Naive thymus-derived CD8-positive, alpha-beta T cell (primary cell): ENCODE data around the gene OGFOD2. TPM values are rescaled to one million over a fixed set of nuclear protein-coding genes. Genes with fewer than 3 reads are reported as not detected.

ENCODE experiments used
- ATAC-seq, 2 donors: fragments of 150-1000 bp; cut with Tn5 transposase in 1 of 2; sonication (Bioruptor Pico), chemical (Tn5 transposase) in 1 of 2; 1 replicate in 1 of 2; 2 replicates in 1 of 2; pipeline ENCODE4 v1.10.0; 2021; ENCODE audit warnings: mild to moderate bottlenecking in 2 of 2, moderate library complexity in 2 of 2
- POLR2A ChIA-PET: fragments of 350-600 bp; sonication (Branson Sonifier 250); formaldehyde crosslinking; loops from one replicate; lab custom pipeline; 2021; ENCODE audit warnings: antibody characterized with exemption; lab: Charles Lee
- DNase-seq, 10 donors: peaks; one replicate each; pipeline versions ENCODE4 v3.0.0 to v3.0.0-alpha.2; 2020 to 2022
- H3K27ac Mint-ChIP-seq, 10 donors: one replicate each; pipeline ENCODE4 v1.8.0; 2020 to 2022; ENCODE audit warnings: mild to moderate bottlenecking in 10 of 10, mixed read lengths in 10 of 10, moderate library complexity in 4 of 10, inconsistent platforms in 1 of 10
- H3K27me3 Mint-ChIP-seq, 5 donors: one replicate each; pipeline ENCODE4 v1.8.0; 2021 to 2022; ENCODE audit warnings: mixed read lengths in 5 of 5
- H3K36me3 Mint-ChIP-seq, 3 donors: one replicate each; pipeline ENCODE4 v1.8.0; 2020 to 2022; ENCODE audit warnings: mixed read lengths in 3 of 3, mild to moderate bottlenecking in 2 of 3, inconsistent platforms in 1 of 3
- H3K4me1 Mint-ChIP-seq, 4 donors: one replicate each; pipeline ENCODE4 v1.8.0; 2021 to 2022; ENCODE audit warnings: mixed read lengths in 4 of 4
- H3K4me3 Mint-ChIP-seq, 10 donors: one replicate each; pipeline ENCODE4 v1.8.0; 2020 to 2022; ENCODE audit warnings: mild to moderate bottlenecking in 10 of 10, mixed read lengths in 10 of 10, moderate library complexity in 6 of 10, inconsistent platforms in 1 of 10
- H3K9me3 Mint-ChIP-seq, 9 donors: one replicate each; pipeline ENCODE4 v1.8.0; 2020 to 2022; ENCODE audit warnings: mixed read lengths in 9 of 9, mild to moderate bottlenecking in 3 of 9, inconsistent platforms in 1 of 9, moderate library complexity in 1 of 9
- polyA plus RNA-seq, 3 donors: library from polyadenylated mRNA; unstranded; fragments of 300-500 nt; fragmentation: Illumina TruSeq; gene quantifications; one replicate each; pipeline ENCODE4 v1.2.3, GENCODE V29; 2021
- total RNA-seq, 8 experiments: library from RNA in 2 of 8; stranded (reverse) in 2 of 8; gene quantifications; one replicate each; pipeline ENCODE4 v1.2.3 and lab custom pipeline; 2021 to 2026

OGFOD2 gene
- total and polyA plus RNA-seq, 5 experiments from 2014 or later = 7.7 to 35.1 (median 15.9) TPM

DNA sequence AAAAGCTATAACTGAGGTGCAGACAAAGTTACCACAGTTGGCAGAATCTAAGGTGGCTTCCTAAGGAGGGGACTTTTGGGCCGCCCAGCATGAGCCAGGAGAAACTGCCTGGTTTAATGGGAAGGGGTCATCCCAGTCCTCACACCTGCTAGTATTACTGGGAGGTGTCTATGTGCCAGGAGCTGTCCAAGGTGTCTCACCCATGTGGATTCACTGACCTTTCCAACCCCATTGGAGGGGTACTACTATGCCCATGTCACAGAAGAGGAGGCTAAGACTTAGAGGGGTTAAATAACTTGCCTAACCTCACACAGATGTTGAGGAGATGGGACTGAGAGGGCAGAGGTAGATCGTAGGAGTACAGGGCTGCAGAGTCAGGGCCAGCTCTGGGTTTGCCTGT, 19.0 kb upstream of the OGFOD2 start:
- Mint-ChIP-seq H3K4me1 (peaks cover 0 to 5% (median 3%) of the 10 kb centered on the region in 4 donors), H3K27me3 (no peaks in the 10 kb centered on the region), H3K36me3 (peaks cover 0 to 14% (median 7%) of the 10 kb centered on the region in 3 donors), H3K27ac (no peak overlapping the region), H3K9me3 (no peaks in the 10 kb centered on the region), H3K4me3 (no peak overlapping the region)
- POLR2A ChIA-PET = interaction anchor here (0.6 to 0.7 kb wide), 2 partner anchors 142 to 790 kb away, joined by 3 to 4 read pairs; no protein-coding TSS in a partner anchor
- no peak for DNase-seq
- ATAC-seq = no peak

GRCh38 chr12:122958198-122958888, 16.7 kb upstream of the OGFOD2 start:
- ATAC-seq (no peak), DNase-seq (no peak)
- Mint-ChIP-seq H3K27me3 (no peaks in the 10 kb centered on the region), H3K9me3 (no peaks in the 10 kb centered on the region), H3K4me1 (peaks cover 0 to 4% (median 0%) of the 10 kb centered on the region in 4 donors), H3K4me3 (no peak overlapping the region), H3K27ac (no peak overlapping the region), H3K36me3 (peaks cover 0 to 14% (median 7%) of the 10 kb centered on the region in 3 donors)
- POLR2A ChIA-PET = no interaction called here

DNA sequence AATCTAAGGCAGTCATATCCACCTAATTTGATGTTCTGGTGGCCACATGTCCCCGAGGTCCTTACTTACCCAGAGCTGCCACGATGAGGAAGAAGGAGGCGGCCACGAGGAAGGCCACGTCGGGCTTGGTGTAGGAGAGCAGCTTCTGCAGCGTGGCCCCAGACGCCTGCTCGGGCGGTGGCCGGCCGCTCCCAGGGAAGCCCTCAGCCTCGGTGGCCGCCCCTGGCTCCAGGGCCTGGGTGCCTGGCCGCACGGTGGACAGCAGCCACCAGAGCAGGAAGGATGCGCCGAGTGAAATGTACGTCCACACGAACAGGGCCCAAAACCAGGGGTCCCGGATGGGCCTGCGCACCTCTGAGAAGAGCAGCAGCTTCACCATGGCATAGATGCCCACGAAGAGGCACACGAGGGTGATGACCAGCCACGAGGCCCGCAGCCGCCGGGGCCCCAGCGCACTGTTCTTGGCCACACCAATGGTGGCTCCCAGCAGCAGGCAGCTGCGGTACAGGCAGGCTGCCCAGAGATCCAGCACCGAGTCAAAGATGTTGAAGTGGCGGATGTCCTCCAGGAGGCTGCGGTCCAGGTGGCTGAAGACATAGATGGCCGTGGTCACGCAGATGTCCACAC, 15.4 kb upstream of the OGFOD2 start:
- Mint-ChIP-seq H3K36me3 (peaks cover 0 to 14% (median 7%) of the 10 kb centered on the region in 3 donors), H3K27me3 (no peaks in the 10 kb centered on the region), H3K4me1 (peaks cover under 1 to 4% (median 2%) of the 10 kb centered on the region in 4 donors), H3K4me3 (no peak overlapping the region), H3K27ac (no peak overlapping the region), H3K9me3 (no peaks in the 10 kb centered on the region)
- ATAC-seq = no peak
- POLR2A ChIA-PET = no interaction called here
- DNase-seq = no peak

GRCh38 chr12:122960193-122960569, 14.9 kb upstream of the OGFOD2 start:
- H3K4me3 Mint-ChIP-seq = no peak overlapping the region
- POLR2A ChIA-PET = no interaction called here
- no peak for ATAC-seq
- H3K36me3 Mint-ChIP-seq = peaks cover 0 to 14% (median 7%) of the 10 kb centered on the region in 3 donors
- no peaks in the 10 kb centered on the region for H3K9me3 Mint-ChIP-seq
- peaks cover 6 to 8% (median 6%) of the 10 kb centered on the region in 4 donors for H3K4me1 Mint-ChIP-seq
- H3K27ac Mint-ChIP-seq = no peak overlapping the region
- no peaks in the 10 kb centered on the region for H3K27me3 Mint-ChIP-seq
- DNase-seq = no peak

- H3K9me3 Mint-ChIP-seq = no peaks in the 10 kb centered on the region
- no peak for DNase-seq
- no peak for ATAC-seq
- no peak overlapping the region for H3K4me3 Mint-ChIP-seq
- peaks cover 6 to 11% (median 7%) of the 10 kb centered on the region in 4 donors for H3K4me1 Mint-ChIP-seq
- H3K27me3 Mint-ChIP-seq = no peaks in the 10 kb centered on the region
- peaks cover 0 to 14% (median 7%) of the 10 kb centered on the region in 3 donors for H3K36me3 Mint-ChIP-seq
- POLR2A ChIA-PET = no interaction called here
- no peak overlapping the region for H3K27ac Mint-ChIP-seq
These were observed 13.3 kb upstream of the OGFOD2 start for GRCh38 chr12:122961531-122962329.

DNA sequence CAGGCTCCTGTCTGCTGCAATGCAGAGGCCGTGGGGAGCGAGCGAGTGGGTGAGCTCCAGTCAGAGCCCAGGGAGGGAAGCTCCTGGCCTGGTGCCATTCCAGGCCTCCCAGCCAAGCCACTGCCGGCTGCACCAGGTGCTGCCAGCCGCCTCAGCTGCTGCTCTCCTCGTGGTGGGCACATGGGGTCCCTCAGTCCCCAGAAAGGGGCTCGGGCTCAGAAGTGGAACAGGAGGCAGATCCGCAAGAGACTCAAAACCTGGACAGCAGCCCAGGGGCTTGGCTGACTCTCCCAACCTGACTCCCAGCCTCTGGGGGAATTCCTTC, 11.1 kb upstream of the OGFOD2 start:
- DNase-seq = no peak
- Mint-ChIP-seq H3K27ac (no peak overlapping the region), H3K4me3 (no peak overlapping the region), H3K36me3 (peaks cover 0 to 2% (median 0%) of the 10 kb centered on the region in 3 donors), H3K27me3 (no peaks in the 10 kb centered on the region), H3K9me3 (no peaks in the 10 kb centered on the region), H3K4me1 (peaks cover 6 to 14% (median 8%) of the 10 kb centered on the region in 4 donors)
- POLR2A ChIA-PET = interaction anchor here (0.8 kb wide), 1 partner anchor 71 kb away, joined by 3 read pairs; no protein-coding TSS in a partner anchor
- no peak for ATAC-seq

- Mint-ChIP-seq H3K4me3 (peak overlapping the region; percentile 62 to 86 (median 69)), H3K4me1 (peaks cover 6 to 14% (median 8%) of the 10 kb centered on the region in 4 donors), H3K36me3 (no peaks in the 10 kb centered on the region), H3K9me3 (no peaks in the 10 kb centered on the region), H3K27ac (peak overlapping the region in 4 of 10 donors; percentile 43 to 77 (median 52)), H3K27me3 (no peaks in the 10 kb centered on the region)
- DNase-seq (no peak), ATAC-seq (no peak)
- POLR2A ChIA-PET = interaction anchor here (0.7 to 2.1 kb wide), 2 partner anchors 11 to 94 kb away, joined by 4 to 20 read pairs; partner anchors contain the start of gene OGFOD2
These were observed 10.4 kb upstream of the OGFOD2 start for GRCh38 chr12:122964439-122965257.

DNA sequence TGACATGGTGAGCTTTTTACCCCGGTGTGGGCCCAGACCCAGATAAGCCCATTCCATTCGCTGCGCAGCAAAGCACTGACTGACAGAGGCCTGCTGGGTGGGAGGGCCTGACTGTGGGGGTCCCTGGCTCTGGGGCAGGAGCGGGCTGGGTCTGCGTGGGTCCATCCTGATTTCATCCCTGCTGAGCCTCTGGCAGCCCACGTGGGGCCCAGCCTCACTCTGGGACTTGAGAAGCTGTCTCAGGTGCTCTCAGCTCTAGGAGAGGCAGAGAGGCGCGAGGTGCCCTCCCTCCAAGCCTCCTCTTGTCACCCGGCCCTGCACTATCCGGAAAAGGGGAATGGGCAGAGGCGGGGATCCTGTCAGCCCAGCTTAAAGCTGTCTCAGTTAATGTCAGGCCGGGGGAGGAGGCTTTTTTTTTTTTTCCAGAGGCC, 9.7 kb upstream of the OGFOD2 start:
- peak overlapping the region in 7 of 10 donors; percentile 33 to 86 (median 74) for H3K4me3 Mint-ChIP-seq
- no peaks in the 10 kb centered on the region for H3K27me3 Mint-ChIP-seq

DNA sequence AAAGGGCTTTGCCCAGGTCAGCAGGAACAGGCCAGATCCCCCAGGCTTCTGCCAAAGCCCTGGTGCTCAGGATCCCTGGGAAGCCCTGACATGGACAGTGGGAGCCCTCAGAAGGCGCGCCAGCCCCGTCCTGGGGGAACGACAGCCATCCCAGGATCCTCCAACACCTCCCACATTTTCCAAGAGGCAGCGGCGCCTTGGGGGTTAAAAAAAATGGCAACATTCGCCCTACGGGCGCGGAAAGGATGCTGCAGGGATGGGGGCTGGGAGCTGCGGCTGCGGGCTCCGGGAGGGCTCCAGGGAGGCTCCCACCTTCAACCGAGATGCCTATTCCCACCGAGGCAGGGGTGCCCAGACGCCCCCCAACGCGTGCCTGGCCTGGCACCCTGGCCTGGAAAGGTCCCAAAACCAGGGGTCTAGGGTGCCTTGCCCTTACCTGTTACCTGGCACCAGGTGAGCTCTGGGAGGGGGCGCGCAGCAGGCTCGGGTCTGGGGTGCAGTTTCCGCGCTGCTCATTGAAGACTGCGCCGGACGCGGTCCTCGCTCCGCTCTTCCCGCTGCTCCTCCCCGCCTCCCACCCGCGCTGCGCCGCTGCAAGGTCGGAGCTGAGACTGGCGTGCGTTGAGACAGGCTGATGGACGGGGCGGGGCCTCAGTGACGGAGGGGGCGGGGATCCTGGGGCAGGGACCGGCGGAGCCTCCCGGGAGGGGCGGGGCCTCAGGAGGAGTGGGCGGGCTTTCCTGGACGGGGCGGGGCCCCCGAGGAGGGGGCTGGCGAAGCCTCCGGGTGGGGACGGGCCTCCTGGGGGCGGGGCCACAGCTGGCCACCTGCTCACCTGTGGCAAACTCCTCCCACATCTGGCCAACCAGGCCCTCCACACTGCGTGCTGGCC, 8.9 kb upstream of the OGFOD2 start, which contains the start of gene ABCB9:
Gene ABCB9 (minus strand): TSS at position 613 of the 892 bp plus-strand sequence. CDS start 6,228 bp downstream, outside the sequence.
- H3K27ac Mint-ChIP-seq = peak within 1 kb of the TSS in 9 of 10 donors; percentile 31 to 91 (median 73)
- no peaks in the 10 kb centered on the region for H3K9me3 Mint-ChIP-seq
- peak within 1 kb of the TSS; percentile 63 to 85 (median 74) for H3K4me3 Mint-ChIP-seq
- H3K4me1 Mint-ChIP-seq = peaks cover 6 to 14% (median 8%) of the 10 kb centered on the region in 4 donors
- ATAC-seq (peak; percentile 95 to 96), DNase-seq (peak; percentile 79 to 97 (median 89))
- POLR2A ChIA-PET = interaction anchor here (0.6 to 3.1 kb wide), 17 partner anchors 8 to 282 kb away, joined by 3 to 20 read pairs (median 4); partner anchors contain the start of genes ARL6IP4, CCDC62, HIP1R and MPHOSPH9
- no peaks in the 10 kb centered on the region for H3K27me3 Mint-ChIP-seq
- H3K36me3 Mint-ChIP-seq = no peaks in the 10 kb centered on the region

More for the DNA sequence above, 9.7 kb upstream of the OGFOD2 start:
- ATAC-seq (no peak), DNase-seq (no peak)
- Mint-ChIP-seq H3K36me3 (no peaks in the 10 kb centered on the region), H3K9me3 (no peaks in the 10 kb centered on the region), H3K27ac (no peak overlapping the region), H3K4me1 (peaks cover 6 to 14% (median 8%) of the 10 kb centered on the region in 4 donors)
- POLR2A ChIA-PET = interaction anchor here (1.3 to 3.1 kb wide), 5 partner anchors 9 to 268 kb away, joined by 5 to 20 read pairs (median 6); partner anchors contain the start of genes CCDC62, MPHOSPH9, MTRFR and OGFOD2

DNA sequence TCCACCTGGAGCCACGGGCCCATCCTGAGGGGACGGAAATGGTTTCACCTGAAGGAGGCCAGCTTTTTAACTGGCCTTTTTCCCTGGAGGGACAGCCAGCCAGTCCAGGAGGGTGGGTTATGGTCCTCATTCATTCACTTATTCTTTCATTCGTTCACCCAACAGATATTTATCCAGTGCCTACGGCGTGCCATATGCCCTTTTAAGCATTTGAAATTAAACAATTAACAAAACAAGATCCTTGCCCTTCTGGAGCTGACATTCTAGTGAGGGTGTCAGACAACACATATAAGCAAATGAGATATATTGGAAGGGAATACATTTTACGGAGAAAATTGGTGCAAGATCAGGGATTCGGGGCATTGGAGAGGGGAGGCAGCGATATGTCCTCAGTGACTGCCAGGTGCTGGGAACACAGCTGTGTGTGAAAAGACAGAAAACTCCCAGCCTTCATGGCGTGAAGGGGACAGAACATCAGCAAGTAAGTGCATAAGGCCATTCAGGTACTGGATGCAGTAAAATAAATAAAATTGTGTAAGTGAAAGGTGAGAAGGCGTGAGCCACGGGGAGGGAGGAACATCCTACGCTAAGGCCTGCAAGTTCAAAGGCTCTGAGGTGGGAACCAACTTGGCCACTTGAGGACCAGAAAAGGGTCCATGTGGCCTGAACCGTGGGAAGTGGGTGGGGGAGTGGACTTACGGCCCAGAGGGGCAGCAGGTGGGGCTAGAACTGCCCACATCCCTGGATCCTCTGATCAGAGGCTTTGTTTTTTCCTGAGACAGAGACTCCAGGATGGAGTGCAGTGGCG, 8.1 kb upstream of the OGFOD2 start:
- H3K36me3 Mint-ChIP-seq = no peaks in the 10 kb centered on the region
- ATAC-seq (no peak), DNase-seq (no peak)
- peak overlapping the region; percentile 1 to 74 (median 54) for H3K4me3 Mint-ChIP-seq
- H3K27ac Mint-ChIP-seq = peak overlapping the region in 9 of 10 donors; percentile 3 to 91 (median 73)
- no peaks in the 10 kb centered on the region for H3K9me3 Mint-ChIP-seq
- POLR2A ChIA-PET = interaction anchor here (0.6 to 3.1 kb wide), 17 partner anchors 7 to 611 kb away, joined by 3 to 20 read pairs (median 4); partner anchors contain the start of genes ARL6IP4, CCDC62, HIP1R and MPHOSPH9
- peaks cover 6 to 14% (median 8%) of the 10 kb centered on the region in 4 donors for H3K4me1 Mint-ChIP-seq
- no peaks in the 10 kb centered on the region for H3K27me3 Mint-ChIP-seq
